Measurements from ENCODE around the gene CES1. TPM values are rescaled to one million over a fixed set of nuclear protein-coding genes. Genes with fewer than 3 reads are reported as not detected.
A peak's percentile ranks its signal among the peaks of the same experiment; 100 is the strongest.
"Not testable (repeated sequence)": the region's sequence is repeated elsewhere in the genome, so short reads cannot be mapped to it uniquely, and the experiment has no call there.

The CES1 gene
- polyA plus RNA-seq, 4 donors, result 0.86 to 15.3 (median 2.5) TPM

DNA sequence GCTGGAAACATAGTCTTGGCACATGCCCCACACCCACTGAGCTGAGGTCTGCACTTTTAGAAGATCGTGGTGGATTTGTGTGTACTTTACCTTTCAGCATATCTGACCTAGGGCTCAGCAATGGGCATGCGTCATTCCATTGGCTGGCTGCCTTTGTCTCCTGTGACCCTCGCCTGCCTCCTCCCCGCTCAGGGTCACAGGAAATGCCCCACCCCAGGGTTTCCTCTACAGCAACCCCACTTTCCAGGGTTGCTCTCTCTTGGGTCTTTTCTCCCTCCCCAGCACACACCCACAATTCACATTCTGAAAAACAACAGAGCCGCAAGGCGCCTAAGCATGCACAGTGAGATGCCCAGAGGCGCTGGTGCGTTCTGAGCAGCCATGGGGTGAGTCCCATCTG, 29.2 kb downstream of the CES1 start:
- not testable (repeated sequence) for DNase-seq (ENCODE audit: low read depth in 4 of 4, low spot score in 3 of 4)

DNA sequence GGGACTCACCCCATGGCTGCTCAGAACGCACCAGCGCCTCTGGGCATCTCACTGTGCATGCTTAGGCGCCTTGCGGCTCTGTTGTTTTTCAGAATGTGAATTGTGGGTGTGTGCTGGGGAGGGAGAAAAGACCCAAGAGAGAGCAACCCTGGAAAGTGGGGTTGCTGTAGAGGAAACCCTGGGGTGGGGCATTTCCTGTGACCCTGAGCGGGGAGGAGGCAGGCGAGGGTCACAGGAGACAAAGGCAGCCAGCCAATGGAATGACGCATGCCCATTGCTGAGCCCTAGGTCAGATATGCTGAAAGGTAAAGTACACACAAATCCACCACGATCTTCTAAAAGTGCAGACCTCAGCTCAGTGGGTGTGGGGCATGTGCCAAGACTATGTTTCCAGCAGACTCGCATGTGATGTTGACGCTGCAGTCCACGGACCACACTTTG, 39.9 kb downstream of the CES1 start:
- not testable (repeated sequence) for DNase-seq (ENCODE audit: low read depth in 4 of 4, low spot score in 3 of 4)

DNA sequence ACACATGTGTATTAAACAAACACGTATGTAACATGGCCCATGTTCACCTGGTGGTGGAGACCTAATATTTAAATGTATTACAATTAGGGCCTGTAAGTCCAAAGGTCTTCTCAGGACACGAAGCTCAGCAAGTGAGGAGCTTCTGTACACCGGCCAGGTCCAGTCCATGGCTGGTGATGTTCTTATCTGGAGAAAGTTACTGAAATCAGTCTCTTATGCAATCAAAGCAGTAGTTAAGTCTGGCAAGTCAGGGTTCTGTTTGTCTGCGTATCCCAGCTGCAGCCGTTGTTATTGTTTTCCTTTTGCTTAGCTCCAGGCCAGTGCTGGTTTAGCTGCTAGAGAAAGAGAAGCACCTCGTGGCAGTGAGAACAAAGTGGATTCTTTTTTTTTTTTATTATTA, 41.4 kb downstream of the CES1 start:
- DNase-seq (ENCODE audit: low read depth in 4 of 4, low spot score in 3 of 4), result not testable (repeated sequence)

DNA sequence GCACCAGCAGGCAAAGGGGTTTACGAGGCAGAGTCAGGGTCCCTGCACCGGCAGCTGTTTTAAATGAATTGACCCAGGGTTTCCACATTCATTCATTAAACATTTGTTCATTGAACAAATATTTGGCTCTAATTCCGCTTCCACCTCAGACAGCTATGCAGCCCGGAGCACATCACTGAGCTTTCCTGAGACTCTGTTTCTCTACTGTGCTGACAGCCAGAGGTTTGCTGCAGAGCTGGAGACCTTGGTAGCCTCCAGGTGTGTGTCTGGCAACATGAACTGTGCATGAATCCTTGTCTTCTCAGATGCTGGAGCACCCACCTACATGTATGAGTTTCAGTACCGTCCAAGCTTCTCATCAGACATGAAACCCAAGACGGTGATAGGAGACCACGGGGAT, 42.7 kb downstream of the CES1 start:
- not testable (repeated sequence) for DNase-seq (ENCODE audit: low read depth in 4 of 4, low spot score in 3 of 4)

DNA sequence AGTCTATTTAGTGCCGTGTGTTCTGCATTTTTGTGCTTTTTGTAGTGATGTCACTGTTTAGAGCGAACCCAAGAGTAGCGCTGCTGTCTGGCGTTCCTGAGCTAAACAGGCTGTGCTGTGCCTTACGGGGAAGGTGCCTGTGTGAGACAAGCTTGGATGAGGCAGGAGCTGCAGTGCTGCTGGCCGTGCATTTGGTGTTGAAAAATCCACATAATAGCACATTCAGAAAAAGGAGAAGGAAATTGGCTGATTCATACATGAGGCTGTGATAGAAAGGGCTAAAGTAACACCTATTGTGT, 50.2 kb downstream of the CES1 start:
- not testable (repeated sequence) for DNase-seq (ENCODE audit: low read depth in 4 of 4, low spot score in 3 of 4)

DNA sequence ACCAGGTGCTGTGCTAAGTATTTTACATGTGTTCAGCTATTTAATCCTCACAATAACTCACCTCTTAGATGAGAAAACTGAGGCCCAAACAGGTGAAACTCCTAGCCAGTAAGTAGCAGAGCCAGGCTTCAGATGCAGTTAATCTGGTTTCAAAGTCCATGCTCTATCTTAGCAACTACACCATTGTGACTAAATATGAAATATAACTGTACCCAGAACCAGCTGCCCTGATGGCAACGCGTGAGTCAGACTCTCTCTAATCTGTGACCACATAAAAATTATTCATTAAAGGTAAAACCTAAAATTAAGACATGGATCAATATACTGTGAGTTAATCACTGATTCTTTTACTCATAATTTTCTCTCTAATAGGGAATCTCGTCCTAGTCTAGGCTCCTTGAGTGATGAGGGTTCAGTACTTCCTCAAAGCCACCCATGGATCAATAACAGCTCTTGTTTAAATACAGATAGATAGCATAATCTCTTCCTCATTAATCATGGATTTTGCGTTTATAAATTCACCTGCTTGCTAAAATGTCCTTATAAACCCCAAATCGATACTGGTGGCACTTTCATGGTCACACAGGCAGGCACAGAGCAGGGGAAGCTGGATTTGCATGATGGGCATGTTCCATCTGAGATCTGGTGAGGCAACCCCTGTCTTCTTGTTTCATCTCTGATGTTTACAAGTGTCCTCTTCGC, 50.7 kb downstream of the CES1 start:
- not testable (repeated sequence) for DNase-seq (ENCODE audit: low read depth in 4 of 4, low spot score in 3 of 4)

DNA sequence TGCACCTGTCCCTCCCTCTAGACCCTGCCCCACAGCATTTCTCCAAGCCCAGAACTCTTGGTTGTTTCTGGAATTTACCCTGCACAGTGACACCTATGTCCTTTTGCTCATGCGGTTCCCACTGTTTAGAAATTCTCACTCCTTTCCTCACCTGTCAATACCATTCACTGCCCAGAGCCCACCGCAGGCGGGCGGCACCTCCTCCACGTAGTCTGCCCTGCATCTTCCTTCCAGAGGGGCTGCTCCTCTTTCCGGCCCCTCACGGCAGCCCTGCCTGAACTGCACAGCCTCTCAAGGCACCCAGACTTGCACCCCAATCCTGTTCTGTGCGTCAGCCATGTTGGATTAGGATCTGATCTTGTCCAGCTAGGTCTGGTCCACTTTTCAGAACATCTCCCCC, 51.4 kb downstream of the CES1 start:
- not testable (repeated sequence) for DNase-seq (ENCODE audit: low read depth in 4 of 4, low spot score in 3 of 4)

DNA sequence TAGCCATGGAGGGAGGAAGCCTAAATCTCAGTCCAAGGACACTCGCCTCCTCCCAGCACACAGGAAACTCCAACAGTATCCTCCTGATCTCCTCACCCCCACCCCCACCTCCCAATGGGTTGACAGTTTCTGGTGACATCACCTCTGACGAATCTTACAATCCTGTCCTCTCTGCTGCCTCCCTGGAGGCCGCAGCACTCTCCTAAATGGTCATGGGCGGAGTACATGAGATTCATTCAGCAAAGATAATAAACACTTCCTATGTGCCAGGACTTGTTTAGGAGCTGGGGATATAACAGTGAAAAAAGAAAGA, 52.8 kb downstream of the CES1 start:
- not testable (repeated sequence) for DNase-seq (ENCODE audit: low read depth in 4 of 4, low spot score in 3 of 4)

DNA sequence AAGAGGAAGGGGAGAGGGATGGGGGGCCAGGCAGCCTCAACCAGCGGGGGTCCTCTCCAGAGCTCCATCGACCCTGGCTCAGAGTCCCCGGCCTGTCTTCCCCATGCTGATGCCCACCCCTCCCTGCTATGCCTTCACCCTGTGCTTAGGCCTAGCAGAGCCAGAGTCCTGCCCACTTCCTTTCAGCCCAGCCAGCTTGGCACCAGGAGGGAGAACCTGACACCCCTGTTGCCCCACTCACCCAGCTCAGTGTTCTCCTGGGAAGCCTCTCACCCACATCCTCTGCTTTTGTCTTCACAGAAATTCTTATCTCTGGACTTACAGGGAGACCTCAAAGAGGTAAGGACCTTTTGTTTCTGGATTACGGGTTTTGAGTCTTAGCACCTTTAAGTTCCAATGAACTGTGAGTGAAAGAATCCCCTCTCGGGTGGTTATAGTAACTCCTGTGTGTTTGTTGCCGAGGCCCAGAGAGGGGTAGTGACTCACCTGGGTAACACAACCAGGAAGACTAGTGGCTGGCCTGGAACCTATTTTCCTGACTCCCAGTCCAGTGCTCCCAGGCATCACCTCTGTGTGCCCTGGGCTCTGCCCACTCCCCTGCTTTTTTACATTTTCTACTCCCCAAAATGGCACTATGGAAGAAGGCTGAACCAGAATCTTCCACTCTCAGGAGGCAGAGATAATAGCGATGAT, 53.3 kb downstream of the CES1 start:
- no peak for DNase-seq (ENCODE audit: low read depth in 4 of 4, low spot score in 3 of 4)

DNA sequence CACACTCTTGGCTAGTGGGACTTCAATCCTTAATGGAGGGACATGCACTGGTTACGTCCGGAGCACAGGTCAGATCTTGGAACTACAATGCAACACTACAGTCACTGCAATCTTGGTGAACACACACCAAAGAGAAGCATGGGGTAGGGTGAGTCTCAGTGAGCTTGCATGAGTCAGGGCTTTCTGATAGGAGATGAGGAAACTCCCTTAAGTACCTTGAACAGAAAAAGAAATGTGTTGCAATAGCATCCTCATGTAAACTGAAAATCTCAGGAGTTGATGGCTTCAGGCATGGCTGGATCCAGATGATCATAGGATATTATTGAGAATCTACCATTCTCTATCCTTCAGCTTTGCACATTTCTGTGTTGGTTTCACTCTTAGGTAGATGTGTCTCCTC, 54.1 kb downstream of the CES1 start:
- DNase-seq (ENCODE audit: low read depth in 4 of 4, low spot score in 3 of 4), result no peak

DNA sequence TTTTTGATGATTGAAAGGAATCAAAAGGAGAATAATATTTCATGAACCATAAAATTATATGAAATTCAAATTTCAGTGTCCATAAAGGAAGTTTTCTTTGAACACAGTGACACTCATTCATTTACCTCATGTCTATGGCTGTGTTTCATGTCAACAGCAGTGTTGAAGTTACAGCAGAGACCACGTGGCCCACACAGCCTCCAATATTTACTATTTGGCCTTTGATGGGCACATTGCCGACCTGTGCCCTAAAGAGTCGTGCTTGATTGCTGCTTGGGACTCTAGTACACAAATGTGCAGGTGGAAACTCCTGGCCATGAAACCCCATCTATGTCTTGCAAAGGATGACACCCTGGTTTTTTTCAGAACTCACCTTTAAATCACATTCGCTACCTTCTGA, 57.0 kb downstream of the CES1 start:
- no peak for DNase-seq (ENCODE audit: low read depth in 4 of 4, low spot score in 3 of 4)

DNA sequence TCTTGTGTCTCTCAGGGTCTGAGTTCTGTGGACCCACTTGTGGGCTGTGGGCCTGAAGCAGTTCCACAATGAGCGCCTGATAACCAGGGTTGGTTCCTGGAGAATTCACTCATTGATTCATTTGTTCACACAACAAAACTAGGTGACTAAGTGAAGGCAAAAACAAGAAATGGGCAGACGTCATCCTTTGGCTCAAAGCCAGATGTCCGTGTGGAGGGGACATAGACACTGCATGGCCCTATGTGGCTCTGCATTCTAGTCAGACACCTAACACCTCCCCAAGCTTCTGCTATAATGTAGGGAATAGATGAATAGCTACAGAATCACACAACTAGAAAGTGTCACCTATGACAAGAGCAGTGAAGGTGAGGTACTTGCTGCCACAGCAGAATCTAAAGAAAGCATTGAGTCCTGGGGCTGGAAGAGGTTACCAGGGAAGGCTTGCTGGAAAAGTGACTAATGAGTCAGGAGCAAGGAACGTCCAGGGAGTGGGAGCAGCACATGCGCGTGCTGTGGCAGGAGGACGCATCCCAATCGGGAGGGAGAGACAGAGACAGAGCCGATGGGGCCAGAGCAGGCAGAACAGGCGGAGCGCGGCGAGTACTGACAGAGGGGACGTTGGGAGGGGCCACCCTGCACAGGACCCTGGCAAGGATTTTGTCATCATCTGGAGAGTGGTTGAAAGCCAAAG, 58.9 kb downstream of the CES1 start:
- no peak for DNase-seq (ENCODE audit: low read depth in 4 of 4, low spot score in 3 of 4)

DNA sequence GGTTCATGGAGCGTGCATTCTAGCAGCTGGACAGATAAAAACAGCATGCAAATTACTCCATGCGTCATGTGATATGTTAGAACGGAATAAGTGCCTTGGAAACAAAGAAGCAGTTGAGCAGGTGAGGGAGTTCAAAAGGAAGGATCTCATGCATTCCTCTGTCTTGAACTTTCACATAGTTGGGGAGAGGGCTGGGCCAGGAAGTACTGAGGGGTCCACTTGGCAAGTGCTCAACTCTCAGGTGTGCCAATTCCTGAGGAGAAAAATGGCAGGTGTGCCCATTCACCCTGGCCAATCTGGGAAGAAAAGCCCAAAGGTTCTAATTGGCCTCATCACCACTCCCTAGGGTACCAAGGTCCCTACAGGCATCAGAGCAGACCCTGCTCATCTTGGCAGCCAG, 67.7 kb downstream of the CES1 start:
- DNase-seq (ENCODE audit: low read depth in 4 of 4, low spot score in 3 of 4), result no peak

DNA sequence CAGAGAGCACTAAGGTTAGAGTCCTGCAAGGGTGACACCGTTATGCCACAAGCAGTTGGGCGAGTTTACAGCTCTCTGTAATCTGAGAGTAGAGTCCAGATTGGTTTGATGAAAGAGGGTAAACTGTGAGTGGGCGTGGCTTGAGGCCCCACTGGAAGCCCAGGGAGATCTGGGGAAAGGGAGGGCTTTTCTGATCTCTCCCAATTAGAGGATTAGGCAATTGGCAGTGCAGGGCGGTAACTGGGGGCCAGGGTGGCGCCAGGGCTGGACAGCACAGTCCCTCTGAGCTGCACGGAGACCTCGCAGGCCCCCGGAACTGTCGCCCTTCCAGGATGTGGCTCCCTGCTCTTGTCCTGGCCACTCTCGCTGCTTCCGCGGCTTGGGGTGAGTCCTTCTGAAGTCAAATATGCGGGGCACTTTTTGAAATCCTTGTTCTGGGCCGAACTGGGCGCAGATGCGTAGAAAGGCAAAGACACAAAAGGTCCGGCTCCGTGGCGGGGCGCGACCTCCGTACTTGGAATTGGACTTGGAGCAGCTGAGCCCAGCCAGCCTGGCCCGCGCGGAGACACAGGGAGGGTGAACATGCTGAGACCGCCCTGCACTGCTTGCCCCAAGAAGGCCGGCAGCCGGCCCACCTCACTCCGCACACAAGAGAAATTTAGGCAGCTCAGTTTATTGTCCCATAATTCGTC, 72.4 kb downstream of the CES1 start:
- DNase-seq (ENCODE audit: low read depth in 4 of 4, low spot score in 3 of 4), result peak in 3 of 4 donors; percentile 27 to 40 (median 37)

DNA sequence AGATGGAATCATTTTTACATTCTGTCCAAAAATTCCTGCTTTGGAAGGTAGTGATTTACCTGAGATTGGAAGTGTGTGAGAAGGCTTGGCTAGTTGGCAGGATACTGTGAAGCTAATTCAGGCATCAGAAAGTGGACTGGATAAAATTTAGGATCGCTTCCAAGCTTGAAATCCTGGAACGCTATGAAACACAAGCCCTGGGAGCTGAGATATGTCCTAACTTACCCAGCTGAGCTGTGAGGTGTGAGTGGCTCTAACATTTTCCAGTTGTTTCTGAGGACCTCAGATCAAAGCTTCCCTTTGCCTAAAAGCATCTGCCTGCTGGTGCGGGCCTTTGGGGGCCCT, 73.0 kb downstream of the CES1 start:
- not testable (repeated sequence) for DNase-seq (ENCODE audit: low read depth in 4 of 4, low spot score in 3 of 4)

DNA sequence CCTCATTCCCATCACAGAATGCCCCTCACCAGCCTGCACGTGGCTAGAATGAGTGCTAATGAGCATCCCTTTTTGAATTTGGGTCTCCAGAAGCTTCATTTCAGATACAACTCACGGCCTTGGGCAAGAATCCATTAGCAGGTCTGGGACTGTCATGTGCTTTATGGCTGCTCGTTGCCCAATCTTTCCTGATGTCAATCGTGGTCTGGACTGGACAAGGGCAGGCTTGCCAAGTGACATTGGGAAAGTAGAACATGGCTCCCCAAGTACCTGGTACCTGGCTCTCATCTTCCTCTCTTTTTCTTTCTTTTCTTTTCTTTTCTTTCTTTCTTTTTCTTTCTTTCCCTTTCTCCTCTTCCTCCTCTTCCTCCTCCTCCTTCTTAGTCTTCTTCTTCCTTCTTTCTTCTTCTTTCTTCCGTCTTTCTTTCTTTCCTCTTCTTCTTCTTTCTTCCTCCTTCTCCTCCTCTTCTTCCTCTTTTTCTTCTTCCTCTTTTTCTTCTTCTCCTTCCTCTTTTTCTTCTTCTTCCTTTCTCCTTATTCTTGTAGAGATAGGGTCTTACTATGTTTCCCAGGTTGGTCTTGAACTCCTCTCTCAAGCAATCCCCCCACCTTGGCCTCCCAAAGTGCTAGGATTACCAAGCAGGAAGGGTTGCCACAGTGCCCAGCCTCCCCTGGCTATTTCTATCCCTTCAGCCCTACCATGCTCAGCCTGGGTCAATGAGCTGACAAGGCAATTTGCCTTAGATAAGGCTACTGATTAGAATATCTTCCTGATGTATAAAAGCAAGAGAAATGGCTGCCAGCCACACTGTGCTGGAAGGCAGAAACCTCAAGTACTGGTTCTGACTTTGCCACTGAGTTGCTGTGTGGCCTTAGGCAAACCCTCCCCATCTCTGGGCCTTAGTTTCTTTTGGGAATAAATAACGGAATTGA, 75.0 kb downstream of the CES1 start:
- DNase-seq (ENCODE audit: low read depth in 4 of 4, low spot score in 3 of 4), result not testable (repeated sequence)

DNA sequence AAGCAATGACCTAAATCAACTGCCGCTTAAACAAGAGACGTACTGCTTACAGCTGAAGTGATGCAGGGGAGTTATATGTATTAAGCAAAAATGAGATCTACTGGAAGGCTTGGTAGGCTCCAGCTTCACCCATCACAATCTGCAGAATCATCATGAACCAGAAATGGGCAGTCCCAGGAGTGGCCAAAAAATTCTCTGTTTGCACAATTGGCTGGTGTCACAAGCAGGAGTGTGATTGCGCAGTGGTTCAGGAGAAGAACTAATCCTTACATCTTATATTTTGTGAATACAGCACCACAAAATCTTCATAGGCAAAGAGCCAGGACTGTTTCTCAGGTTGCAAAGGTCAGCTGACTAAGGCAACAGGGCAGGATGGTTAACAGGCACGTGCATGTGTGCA, 75.9 kb downstream of the CES1 start:
- DNase-seq (ENCODE audit: low read depth in 4 of 4, low spot score in 3 of 4), result no peak

DNA sequence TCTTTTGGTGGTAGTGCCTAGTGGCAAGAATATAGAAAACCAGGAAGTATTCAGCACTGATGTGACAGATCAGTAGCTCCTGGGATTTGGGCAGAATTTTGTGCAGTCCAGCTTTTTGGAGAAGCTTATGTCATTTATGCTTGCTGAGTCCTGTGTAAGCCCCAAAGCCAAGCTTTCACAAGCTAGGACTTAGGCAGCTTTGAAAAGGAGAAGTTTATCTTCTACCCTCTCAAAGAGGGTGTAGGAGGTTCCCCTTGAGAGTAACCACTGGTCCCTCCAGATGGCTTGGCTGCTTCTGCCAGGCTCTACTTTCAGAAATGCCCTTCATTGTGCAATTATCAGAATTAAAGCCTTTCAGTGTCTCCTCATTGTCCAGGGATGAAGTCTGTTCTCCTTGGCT, 78.8 kb downstream of the CES1 start:
- DNase-seq (ENCODE audit: low read depth in 4 of 4, low spot score in 3 of 4), result no peak

DNA sequence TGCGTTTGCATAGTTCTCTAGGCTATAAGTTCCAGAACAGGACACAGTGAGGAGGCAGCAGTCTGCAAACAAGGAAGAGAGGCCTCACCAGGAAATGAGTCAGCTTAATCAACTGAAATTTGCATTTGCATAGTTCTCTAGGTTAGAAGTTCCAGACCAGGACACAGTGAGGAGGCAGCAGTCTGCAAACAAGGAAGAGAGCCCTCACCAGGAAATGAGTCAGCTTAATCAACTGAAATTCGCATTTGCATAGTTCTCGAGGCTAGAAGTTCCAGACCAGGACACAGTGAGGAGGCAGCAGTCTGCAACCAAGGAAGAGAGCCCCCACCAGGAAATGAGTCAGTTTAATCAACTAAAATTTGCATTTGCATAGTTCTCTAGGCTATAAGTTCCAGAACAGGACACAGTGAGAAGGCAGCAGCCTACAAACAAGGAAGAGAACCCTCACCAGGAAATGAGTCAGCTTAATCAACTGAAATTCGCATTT, 79.7 kb downstream of the CES1 start:
- DNase-seq (ENCODE audit: low read depth in 4 of 4, low spot score in 3 of 4), result not testable (repeated sequence)

All from right renal pelvis (tissue), 4 donors.